NK-92 treated with Interleukin-12 subunit alpha and Interleukin-12 subunit beta, amount 100 ng/mL, for 24 hours (cell line): Measurements from ENCODE around the gene FSHR.

Experiments
- DNase-seq: peaks from one replicate; lab custom pipeline; 2025; lab: John Stamatoyannopoulos, UW

Gene FSHR

GRCh38 chr2:49111006-49111405 lies 43.3 kb downstream of the FSHR start:
- no peak for DNase-seq

GRCh38 chr2:49110571-49110970 lies 43.7 kb downstream of the FSHR start:
- DNase-seq: no peak

- no peak for DNase-seq
Observed at GRCh38 chr2:49108851-49109250, 45.5 kb downstream of the FSHR start.

- DNase-seq: no peak
Observed at GRCh38 chr2:49108436-49108835, 45.9 kb downstream of the FSHR start.

GRCh38 chr2:49105506-49105905 lies 48.8 kb downstream of the FSHR start:
- DNase-seq: no peak

- no peak for DNase-seq
Observed at GRCh38 chr2:49102146-49102545, 52.2 kb downstream of the FSHR start.

GRCh38 chr2:49080681-49081080 lies 73.6 kb downstream of the FSHR start:
- DNase-seq: no peak

GRCh38 chr2:49070716-49071115 lies 83.6 kb downstream of the FSHR start:
- no peak for DNase-seq

GRCh38 chr2:49069829-49070228 lies 84.5 kb downstream of the FSHR start:
- DNase-seq: no peak

GRCh38 chr2:49068613-49069012 lies 85.7 kb downstream of the FSHR start:
- no peak for DNase-seq

GRCh38 chr2:49067971-49068370 lies 86.3 kb downstream of the FSHR start:
- DNase-seq: no peak

- no peak for DNase-seq
Observed at GRCh38 chr2:49053156-49053555, 101.2 kb downstream of the FSHR start.

- no peak for DNase-seq
Observed at GRCh38 chr2:49050265-49050664, 104.0 kb downstream of the FSHR start.

- no peak for DNase-seq
Observed at GRCh38 chr2:49049161-49049560, 105.2 kb downstream of the FSHR start.

- no peak for DNase-seq
Observed at GRCh38 chr2:49045083-49045482, 109.2 kb downstream of the FSHR start.

- no peak for DNase-seq
Observed at GRCh38 chr2:49044350-49045079, 109.8 kb downstream of the FSHR start.

GRCh38 chr2:49043405-49043982 lies 110.8 kb downstream of the FSHR start:
- no peak for DNase-seq

GRCh38 chr2:49042488-49042887 lies 111.8 kb downstream of the FSHR start:
- DNase-seq: no peak

GRCh38 chr2:49041061-49041460 lies 113.3 kb downstream of the FSHR start:
- no peak for DNase-seq

GRCh38 chr2:49037197-49037596 lies 117.1 kb downstream of the FSHR start:
- DNase-seq: no peak

GRCh38 chr2:49035481-49035880 lies 118.8 kb downstream of the FSHR start:
- DNase-seq: no peak

- no peak for DNase-seq
Observed at GRCh38 chr2:49033394-49034185, 120.7 kb downstream of the FSHR start.

- DNase-seq: no peak
Observed at GRCh38 chr2:49032936-49033335, 121.4 kb downstream of the FSHR start.
